Hematopoietic multipotent progenitor cell (in vitro differentiated cells): ENCODE results near the gene MCEMP1. TPM values are rescaled to one million over a fixed set of nuclear protein-coding genes. Genes with fewer than 3 reads are reported as not detected.
A peak's percentile ranks its signal among the peaks of the same experiment; 100 is the strongest.

Experiments
- DNase-seq, 3 donors: peaks; one replicate each; pipeline ENCODE4 v3.0.0-alpha.2; 2011 to 2015; ENCODE audit warnings: low read depth in 2 of 3, low spot score in 2 of 3
- total RNA-seq: library from RNA; depleted of rRNA; stranded (reverse); fragments of >200 nt; gene quantifications from one replicate; pipeline ENCODE4 v1.2.3, GENCODE V29; 2012

The MCEMP1 gene, protein sequence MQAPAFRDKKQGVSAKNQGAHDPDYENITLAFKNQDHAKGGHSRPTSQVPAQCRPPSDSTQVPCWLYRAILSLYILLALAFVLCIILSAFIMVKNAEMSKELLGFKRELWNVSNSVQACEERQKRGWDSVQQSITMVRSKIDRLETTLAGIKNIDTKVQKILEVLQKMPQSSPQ
- total RNA-seq, result 0.27 TPM

DNA sequence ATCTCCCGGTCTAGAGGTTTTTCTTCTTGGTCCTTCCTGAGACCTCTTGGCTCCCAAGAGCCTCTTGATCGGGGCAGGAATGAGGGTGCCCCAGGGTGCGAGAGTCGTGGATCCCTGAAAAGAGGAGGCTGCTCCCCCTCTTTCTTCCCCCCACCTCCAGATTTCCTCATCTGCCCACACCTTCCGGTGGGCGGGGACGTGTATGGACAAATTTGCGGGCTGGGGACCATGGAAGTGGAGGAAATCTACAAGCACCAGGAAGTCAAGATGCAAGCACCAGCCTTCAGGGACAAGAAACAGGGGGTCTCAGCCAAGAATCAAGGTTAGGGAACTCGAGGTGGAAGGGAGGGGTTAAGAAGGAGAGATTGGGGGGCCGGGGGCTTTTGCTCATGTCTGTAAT is at the start of gene MCEMP1:
Gene MCEMP1 (plus strand): TSS at position 237 of the 400 bp plus-strand sequence. CDS start 31 bp downstream, at position 268.
- DNase-seq, result no peak

DNA sequence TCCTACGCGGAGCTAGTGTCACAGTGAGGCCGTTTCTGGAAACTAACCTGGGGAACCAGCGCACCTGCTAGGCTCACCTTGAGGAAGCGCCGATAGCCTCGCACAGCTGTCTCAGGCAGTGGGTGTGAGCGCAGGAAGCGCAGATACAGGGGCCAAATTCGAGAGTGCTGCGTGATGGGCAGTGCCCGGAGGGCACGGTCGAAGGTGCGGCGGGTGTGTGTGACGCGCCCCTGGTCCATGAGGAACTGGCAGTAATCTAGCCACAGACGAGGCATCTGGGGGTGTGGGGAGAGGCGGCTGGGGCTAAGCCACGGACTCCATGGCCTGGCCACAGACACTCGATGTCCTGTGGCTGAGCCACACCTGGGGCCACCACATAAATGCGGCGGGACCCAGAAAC is 49.7 kb upstream of the MCEMP1 start:
- DNase-seq, result no peak

DNA sequence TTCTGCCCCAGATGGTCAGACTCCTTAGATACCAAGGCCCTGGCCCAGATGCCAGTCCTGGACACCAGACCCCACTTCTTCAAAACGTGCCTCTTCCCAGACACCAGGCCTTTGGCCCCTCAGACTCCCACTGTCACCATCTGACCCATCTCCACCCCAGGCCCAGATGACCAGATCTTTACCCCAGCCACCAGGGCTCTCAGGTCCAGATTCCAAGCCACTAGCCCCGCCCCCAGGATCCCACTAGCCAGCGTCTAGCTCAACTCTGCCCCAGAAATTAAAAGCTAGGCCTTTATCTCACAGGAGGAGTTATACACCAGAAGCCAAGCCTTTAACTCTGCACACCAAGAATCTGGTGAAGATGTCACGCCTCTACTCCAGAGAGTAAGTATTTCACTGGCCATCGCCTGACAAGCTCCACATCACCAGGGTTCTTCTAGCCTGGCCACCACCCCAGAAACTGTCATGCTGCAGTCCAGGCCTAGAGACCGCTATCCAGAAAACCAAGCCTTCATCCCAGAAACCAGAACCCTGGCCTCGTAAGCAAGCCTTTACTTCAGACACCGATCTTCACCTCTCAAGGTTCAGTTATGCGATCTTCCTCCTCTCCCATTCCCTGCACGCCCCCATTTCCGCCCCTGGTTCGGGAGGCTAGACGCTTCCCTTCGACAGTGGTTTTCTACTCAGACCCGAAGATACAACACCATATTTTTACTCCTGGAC is 48.1 kb upstream of the MCEMP1 start:
- DNase-seq, result no peak

DNA sequence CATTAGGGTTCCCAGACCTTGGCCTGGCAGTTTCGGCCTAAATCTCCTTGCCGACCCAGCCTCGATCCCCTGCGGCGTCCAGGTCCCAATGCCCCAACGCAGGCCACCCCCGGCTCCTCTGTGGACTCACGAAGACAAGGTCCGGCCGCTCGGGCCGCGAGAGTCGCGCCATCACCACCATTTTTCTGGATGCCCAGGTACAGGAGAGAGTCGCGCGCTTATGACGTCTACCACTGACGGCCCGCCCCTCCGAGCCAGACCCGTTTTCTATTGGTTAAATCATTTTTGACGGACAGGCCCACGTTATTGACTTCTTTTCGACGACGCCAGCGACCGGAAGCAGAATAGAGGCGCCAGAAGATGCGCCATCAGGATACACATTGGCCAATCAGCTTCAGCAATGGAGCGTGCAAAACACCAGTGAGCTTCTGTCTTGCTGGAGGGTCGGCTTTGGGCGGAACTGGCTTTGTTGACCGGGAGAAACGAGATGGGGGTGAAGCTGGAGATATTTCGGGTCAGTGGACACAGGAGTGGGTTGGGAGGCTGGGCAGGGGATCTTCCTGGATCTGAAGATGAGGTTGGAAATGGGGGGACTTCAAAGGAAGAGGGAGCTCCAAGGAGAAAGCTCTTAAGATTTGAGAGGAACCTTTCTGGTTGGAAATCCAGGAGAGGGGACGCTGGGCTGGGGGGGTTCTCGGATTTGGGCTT is 47.4 kb upstream of the MCEMP1 start, which contains the start of the genes PET100 and XAB2:
Gene PET100 (plus strand): TSS at position 447 of the 708 bp plus-strand sequence. CDS start 41 bp downstream, at position 488.
Gene XAB2 (minus strand): TSS at position 199 of the 708 bp plus-strand sequence. CDS start 18 bp downstream, at position 181.
- peak; percentile 91 to 99 (median 99) for DNase-seq

DNA sequence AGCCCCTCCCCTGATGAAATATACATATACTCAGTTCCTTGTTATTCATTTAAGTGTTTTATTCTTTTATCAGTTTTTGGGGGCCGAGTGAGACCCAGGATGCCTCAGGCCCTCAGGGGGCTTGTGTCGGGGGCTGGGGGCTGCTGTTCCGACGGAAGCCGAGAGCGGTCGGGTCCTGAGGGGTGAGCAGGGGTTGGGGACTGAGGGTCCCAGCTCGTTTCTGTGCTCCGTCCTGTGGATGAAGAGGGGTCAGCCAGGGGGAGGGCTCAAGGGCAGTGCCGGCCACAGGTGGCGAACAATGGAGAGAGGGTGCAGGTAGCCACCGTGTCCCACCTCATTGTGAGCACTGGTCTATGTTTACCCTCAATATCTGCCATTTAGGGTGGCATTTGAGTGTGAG is 45.3 kb upstream of the MCEMP1 start:
- DNase-seq, result no peak

DNA sequence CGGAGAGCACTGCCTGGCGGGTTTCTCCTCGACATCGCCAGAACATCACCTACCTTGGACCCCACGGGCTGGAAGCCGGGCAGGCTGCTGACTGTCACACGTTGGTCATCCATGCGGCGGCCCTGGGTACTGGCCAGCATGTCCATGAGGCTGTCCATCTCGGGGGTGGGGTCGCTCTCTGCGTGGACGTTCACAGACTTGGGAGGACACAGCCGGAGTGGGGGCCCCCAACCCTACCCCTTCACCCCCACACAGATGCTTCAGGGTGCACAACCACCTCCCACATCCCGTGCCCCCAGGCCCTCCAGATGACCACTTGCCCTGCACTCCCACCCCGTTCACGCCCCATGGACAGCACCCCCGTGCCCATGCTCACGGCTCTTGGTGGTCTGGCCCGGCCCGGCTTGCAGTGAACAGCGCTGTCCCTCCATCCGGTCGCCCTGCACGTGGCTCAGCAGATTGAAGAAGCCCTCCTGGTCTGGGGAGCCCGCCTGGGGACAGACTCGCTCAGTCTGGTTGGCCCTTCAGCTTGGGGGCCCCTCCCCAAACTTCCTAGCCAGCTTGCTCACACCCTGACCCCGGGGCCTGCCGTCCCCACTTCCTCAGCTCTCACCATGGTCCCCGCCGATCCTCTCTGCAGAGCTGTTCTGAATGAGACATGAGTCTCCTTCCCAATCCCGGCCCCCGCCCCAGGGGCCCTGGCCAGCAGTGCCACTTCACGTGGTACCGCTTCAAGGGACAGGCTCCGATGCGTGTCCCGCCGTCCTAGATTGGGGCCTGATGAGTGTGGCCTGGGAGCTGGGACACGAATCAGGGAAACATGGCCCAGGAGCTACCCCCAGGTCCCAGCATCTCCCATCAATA is 44.3 kb upstream of the MCEMP1 start:
- no peak for DNase-seq

DNA sequence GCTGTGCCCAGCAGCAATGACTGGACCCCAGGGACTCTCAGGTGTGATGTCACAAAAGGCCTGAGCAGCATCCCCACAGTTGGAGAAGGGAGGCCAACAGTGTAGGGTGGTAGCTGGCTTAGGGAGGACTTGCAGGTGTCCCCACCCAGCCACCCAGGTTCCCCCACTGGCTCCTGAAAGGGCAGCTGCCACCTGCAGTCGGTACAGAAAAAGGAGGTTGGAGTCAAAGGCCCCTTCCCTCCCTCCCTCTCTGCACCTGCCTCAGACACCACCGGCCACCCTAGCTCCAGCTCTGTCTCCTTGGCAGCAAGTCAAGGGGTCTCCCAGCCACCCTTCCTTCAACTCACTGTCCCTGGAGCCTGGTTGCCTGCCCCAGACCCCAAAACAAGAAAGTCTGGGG is 43.2 kb upstream of the MCEMP1 start, which contains the start of gene PCP2:
Gene PCP2 (minus strand): TSS at position 22 of the 400 bp plus-strand sequence. CDS start 262 bp downstream, outside the sequence.
- DNase-seq, result no peak

DNA sequence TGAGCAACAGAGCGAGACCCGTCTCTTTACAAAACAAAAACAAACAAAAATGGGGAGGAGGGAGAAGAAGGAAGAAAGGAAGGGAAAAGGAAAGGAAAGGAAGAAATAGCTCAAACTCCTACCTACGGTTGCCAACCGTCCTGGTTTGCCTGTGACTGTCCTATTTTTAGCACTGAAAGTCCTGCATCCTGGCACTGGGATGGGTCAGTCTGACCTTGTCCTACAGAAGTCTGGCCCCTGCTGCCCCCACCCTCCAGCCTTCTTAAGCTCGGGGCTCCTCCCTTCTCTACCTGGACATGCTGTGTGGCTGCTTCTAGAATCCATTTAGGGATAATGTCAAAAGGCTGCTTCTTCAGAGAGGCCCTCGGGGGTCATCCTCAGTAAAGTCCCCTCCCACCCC is 41.2 kb upstream of the MCEMP1 start:
- DNase-seq, result no peak

DNA sequence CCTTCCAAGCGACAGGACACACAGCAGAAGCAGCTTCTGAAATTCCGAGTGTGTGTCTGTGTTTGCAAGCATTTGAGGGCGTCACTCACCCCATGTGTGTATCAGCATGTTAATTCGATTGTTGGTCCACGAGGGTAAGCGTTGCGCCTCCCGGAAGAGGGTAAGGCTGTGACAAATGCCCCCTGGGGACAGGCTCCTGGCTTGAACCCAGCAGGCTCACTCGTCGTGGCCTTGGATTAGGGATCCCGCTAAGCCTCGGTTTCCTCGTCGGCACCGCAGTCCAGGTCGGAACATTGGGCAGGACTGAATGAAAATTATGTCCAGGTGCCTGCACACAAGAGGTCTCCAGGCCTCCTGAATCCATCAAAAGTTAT is 40.6 kb upstream of the MCEMP1 start:
- DNase-seq, result no peak

DNA sequence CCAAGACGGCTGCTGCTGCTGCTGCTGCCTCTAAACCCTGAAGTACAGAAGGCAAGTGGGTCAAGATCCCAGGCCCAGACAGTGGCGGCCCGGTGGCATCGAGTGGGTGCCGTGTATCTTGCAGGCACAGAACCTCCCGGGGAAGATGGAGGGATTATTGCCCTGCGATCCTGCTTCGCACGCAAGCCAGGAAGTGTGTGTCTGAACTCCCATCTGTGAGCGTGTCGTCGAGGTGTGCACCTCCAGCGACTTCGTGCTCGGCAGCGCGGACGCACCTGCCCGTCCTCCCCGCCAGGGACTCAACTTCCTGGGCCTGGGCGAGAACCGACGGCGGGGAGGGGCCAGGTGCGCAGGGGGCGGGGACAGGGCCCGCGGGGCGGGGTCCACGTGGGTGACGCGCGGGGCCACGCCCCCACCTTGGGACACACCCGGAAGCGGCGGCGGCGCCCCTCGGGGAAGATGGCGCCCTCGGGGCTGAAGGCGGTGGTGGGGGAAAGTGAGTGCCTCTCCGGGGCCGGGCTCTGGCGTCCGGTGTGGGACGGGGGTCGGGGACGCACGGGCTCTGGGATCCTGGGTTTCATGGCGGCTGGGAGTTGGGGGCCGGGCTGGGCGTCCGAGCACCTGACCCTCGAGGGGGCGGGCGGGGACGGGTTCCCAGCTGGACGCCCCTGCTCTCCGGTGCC is 40.1 kb upstream of the MCEMP1 start, which contains the start of gene STXBP2:
Gene STXBP2 (plus strand): TSS at position 420 of the 683 bp plus-strand sequence. CDS start 40 bp downstream, at position 460.
- peak; percentile 82 to 88 (median 87) for DNase-seq

DNA sequence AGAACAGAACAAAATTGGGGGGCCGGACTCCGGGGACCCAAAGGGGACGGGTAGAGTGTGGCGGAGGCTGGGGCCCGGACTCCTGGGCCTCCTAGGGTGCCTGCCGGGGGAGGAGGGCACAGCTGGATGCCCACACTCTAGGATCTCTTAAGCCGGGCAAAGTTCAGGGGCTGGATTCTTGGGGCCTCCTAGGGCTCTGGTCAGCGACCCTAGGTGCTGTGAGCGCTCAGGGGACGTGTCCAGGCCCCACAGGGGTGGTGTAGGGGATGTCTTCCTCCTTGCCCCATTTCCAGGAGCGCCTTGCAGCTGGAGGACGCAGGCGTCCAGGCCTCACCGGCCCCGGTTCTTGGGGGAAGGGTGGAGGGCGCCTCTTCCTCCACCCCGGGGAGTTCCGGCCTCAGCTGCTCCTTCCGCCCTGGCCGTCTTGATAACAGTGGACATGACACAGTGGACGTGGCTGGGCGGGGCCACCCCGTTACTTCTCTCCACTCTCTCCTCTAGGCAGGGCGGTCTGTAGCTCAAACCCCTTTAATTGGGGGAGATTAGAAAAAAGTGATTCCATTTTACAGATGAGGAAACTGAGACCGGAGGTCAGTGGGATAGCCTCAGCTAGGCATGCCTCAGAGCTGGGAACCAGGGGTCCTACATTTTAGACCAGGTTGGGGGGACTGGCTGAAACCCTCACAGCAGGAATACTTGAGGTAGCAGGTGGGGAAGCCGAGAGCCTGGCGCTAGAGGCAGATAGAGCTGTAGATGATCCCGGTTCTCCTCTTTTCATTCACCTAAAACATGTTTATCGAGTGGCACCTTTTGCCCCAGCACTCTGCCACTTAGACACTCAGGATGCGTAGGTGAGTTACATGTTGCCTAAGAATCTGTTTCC is 39.3 kb upstream of the MCEMP1 start:
- DNase-seq, result peak in 2 of 3 donors; percentile 27 to 28

DNA sequence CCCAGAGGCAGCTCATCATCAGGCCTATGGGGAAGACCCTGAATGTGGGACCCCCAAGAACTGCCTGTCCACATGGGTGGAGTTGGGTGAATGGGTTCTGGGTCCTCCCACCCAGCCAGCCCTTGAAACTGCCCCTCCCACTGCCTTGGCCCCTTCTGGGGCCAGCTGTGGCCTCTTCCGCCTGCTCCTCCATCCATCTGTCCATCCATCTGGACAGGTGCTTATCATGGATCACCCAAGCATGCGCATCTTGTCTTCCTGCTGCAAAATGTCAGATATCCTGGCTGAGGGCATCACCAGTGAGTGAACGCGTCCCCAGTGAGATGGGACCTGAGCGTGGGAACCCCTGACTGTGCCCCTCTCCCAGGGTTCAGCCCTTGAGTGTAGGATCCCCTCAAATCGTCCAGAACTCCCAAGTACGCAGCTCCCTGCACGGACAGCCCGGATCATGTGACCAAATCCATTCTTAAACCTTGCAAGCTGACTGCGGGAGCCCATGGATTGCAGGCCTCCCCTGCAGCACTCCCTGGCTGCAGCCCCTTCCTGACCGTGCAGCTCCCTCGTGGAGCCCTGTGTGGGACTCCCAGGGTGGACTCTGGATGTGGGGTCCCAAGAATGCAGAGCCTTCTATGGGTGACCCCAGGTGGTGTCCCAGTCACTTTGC is 38.0 kb upstream of the MCEMP1 start:
- no peak for DNase-seq

DNA sequence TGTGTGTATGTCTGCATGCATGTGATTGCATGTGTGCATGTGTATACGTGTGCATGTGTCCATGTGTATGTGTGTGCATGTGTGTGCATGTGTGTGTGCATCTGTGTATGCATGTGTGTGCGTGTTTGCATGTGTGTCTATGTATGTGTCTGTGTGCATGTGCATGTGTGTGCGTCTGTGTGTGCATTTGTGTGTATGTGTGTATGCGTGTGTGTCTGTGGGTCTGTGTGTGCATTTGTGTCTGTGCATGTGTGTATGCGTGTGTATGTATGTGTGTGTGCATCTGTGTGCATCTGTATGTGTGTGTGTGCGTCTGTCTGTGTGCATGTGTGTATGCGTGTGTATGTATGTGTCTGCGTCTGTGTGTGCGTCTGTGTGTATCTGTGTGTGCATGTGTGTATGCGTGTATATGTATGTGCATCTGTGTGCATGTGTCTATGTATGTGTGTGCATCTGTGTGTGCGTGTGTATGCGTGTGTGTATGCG is 37.0 kb upstream of the MCEMP1 start:
- DNase-seq, result no peak

DNA sequence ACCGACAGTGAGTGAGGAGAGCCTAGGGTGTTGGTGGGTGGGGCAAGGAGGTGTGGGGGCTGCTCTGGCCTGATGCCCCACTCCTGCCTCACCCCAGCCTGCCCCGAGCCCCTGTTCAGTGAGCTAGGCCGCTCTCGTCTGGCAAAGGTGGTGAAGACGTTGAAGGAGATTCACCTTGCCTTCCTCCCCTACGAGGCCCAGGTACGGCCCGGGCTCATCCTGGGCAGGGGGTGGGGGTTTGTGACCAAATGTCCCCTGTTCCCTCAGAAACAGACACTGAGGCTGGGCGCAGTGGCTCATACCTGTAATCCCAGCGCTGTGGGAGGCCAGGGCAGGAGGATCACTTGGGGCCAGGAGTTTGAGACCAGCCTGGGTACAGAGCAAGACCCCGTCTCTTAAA is 36.1 kb upstream of the MCEMP1 start:
- DNase-seq, result no peak

DNA sequence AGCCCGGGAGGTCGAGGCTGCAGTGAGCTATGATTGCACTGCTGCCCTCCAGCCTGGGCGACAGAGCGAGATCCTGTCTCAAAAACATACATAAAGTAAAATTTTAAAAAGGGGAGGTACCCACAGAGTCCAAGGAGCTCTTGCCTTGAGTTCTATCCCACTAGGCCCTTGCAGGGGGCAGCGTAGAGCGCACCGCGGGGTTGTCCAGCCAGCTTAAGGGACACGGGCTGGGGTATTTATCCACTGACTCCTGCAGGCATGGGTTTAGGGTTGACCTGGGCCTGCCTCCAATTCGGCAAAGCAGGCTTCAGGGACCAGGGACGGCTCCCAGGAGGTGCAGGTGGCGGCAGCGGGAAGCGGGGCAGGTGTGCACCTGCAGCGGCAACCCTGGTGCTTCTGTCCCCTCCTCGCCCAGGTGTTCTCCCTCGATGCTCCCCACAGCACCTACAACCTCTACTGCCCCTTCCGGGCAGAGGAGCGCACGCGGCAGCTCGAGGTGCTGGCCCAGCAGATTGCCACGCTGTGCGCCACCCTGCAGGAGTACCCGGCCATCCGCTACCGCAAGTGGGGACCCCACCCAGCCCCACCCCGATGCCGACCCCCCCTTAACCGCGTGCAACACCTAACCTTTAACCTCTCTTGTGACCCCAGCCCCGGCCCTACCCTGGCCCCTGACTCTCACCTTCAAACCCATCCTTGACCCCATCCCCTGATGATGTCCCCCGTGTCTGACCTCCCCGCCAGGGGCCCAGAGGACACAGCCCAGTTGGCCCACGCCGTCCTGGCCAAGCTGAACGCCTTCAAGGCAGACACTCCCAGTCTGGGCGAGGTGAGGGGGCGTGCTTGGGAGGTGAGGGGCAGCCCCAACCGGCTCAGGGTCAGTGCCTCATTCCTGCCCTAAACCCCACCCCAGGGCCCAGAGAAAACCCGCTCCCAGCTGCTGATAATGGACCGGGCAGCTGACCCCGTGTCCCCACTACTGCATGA is 35.3 kb upstream of the MCEMP1 start:
- DNase-seq, result no peak

DNA sequence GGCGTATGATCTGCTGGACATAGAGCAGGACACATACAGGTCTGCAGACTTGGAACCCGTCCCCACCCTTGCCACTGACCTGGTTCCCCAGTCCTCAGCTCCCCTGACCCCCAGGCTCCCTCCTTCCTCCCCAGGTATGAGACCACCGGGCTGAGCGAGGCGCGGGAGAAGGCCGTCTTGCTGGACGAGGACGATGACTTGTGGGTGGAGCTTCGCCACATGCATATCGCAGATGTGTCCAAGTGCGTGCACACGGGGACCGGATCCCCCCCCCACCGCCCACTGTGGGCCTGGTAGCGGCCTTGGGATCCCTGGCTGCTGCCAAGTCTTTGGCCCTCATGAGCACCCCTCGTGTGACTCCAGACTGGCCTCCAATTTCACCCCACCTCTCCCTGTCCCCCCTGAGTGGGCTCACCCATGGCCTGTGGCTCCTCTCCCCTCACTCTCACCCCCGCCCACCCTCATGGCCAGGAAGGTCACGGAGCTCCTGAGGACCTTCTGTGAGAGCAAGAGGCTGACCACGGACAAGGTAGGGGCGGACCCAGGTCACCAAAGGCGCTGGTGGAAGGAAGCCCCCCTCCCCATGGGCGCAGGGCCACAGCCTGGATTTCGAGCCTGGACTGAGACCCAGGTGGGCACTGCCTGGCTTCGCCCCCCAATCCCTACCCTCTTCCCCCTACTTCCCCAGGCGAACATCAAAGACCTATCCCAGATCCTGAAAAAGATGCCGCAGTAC is 34.4 kb upstream of the MCEMP1 start:
- no peak for DNase-seq
